ENCODE data around the gene SGTB.

GRCh38 chr5:65696892-65697291 is 25.0 kb downstream of the SGTB start:
- no peak for TF ChIP-seq POLR2A (IDR thresholded peaks at IDR 0.05)
- TF ChIP-seq CTCF (IDR thresholded peaks at IDR 0.05): no peak
